K562 (cell line): ENCODE data around the gene DNAJC1. TPM values are rescaled to one million over a fixed set of nuclear protein-coding genes. Genes with fewer than 3 reads are reported as not detected.

Experiments
- ATAC-seq: fragments of 200-7000 bp; cut with Tn5 transposase; 3 replicates; pipeline ENCODE4 v1.9.1; 2020; ENCODE audit warnings: moderate library complexity
- BruUV-seq: library from RNA; stranded (reverse); fragments of 400-500 nt; replicated peaks from 2 replicates; lab custom pipeline; 2021; lab: Mats Ljungman, UMichigan
- CTCF ChIA-PET: fragments of 300-600 bp; formaldehyde crosslinking; extraction: SDS; loops from one replicate; lab custom pipeline; 2021; ENCODE audit warnings: low intra/inter-chr PET ratio; lab: Yijun Ruan, JAX
- POLR2A ChIA-PET: fragments of 300-600, 350-650 bp; sonication (Branson Sonifier 250); formaldehyde crosslinking; extraction: SDS; loops from one replicate; lab custom pipeline; 2021; ENCODE audit warnings: antibody characterized with exemption, inconsistent platforms; lab: Yijun Ruan, JAX
- DNase-seq, 4 experiments: peaks; one replicate each; pipeline versions ENCODE4 v3.0.0 to v3.0.0-alpha.2; 2011 to 2018; ENCODE audit warnings: low spot score in 3 of 4, mixed read lengths in 3 of 4; ENCODE audit errors: extremely low read depth in 1 of 4
- FAIRE-seq: peaks from 2 replicates; lab custom pipeline; 2011; peaks lifted over from hg19 to GRCh38; lab: Jason Lieb, UNC
- H2AFZ ChIP-seq: 2 replicates; pipeline ENCODE4 v1.6.0; 2011; ENCODE audit warnings: low read depth, low read length, control low read depth, inconsistent platforms
- H3K27ac ChIP-seq: fragments of 200-600 bp; 3 replicates; pipeline ENCODE4 v1.8.0; 2011; ENCODE audit warnings: low read depth, mild to moderate bottlenecking, control low read depth, inconsistent platforms, low read length, moderate library complexity, mixed read lengths; ENCODE audit errors: extremely low read depth
- H3K27me3 ChIP-seq, 2 experiments: fragments of 300-600 bp in 1 of 2; 2 replicates in 1 of 2; 3 replicates in 1 of 2; pipeline versions ENCODE4 v1.6.0 to v1.8.0; 2011; ENCODE audit warnings: inconsistent platforms in 2 of 2, low read length in 2 of 2, mild to moderate bottlenecking in 1 of 2, mixed read lengths in 1 of 2, moderate library complexity in 1 of 2; ENCODE audit not compliant: control insufficient read depth in 2 of 2, insufficient read depth in 2 of 2
- H3K36me3 ChIP-seq: fragments of 300-600 bp; 3 replicates; pipeline ENCODE4 v1.8.0; 2011; ENCODE audit warnings: mild to moderate bottlenecking, low read length, inconsistent platforms; ENCODE audit not compliant: control insufficient read depth, insufficient read depth
- H3K4me1 ChIP-seq, 2 experiments: fragments of 200-600 bp in 1 of 2; replicated peaks in 1 of 2; 2 replicates in 1 of 2; 3 replicates in 1 of 2; pipeline versions ENCODE4 v1.5.1 to v1.8.0; 2011; ENCODE audit warnings: inconsistent platforms in 2 of 2, low read length in 2 of 2, mild to moderate bottlenecking in 1 of 2, mixed read lengths in 1 of 2, moderate library complexity in 1 of 2; ENCODE audit not compliant: control insufficient read depth in 2 of 2, insufficient read depth in 2 of 2
- H3K4me2 ChIP-seq: 2 replicates; pipeline ENCODE4 v1.6.1; 2011; ENCODE audit warnings: low read length, control low read depth, inconsistent platforms, mixed read lengths; ENCODE audit not compliant: insufficient read depth
- H3K4me3 ChIP-seq: fragments of 200-600 bp; sonication (generic), shearing (Covaris generic); 2 replicates; pipeline ENCODE4 v1.5.1; 2016; ENCODE audit warnings: control low read depth, inconsistent platforms
- H3K79me2 ChIP-seq: fragments of 200-600 bp; 3 replicates; pipeline ENCODE4 v1.8.0; 2011; ENCODE audit warnings: low read length, inconsistent platforms; ENCODE audit not compliant: control insufficient read depth, insufficient read depth
- H3K9ac ChIP-seq, 2 experiments: 2 replicates each; pipeline versions ENCODE4 v1.6.0 to v1.6.1; 2011; ENCODE audit warnings: low read depth in 2 of 2, low read length in 2 of 2, control low read depth in 1 of 2, inconsistent platforms in 1 of 2, mild to moderate bottlenecking in 1 of 2, mixed read lengths in 1 of 2; ENCODE audit not compliant: insufficient read depth in 1 of 2
- H3K9me1 ChIP-seq: one replicate; pipeline ENCODE4 v1.6.0; 2011; ENCODE audit warnings: inconsistent platforms, mild to moderate bottlenecking, low read length, moderate library complexity; ENCODE audit not compliant: control insufficient read depth, insufficient read depth
- H3K9me3 ChIP-seq: replicated peaks from 2 replicates; pipeline ENCODE4 v1.5.1; 2011; ENCODE audit warnings: low read depth, low read length, inconsistent platforms; ENCODE audit not compliant: control insufficient read depth, insufficient read depth
- H4K20me1 ChIP-seq: replicated peaks from 2 replicates; pipeline ENCODE4 v1.6.1; 2011; ENCODE audit warnings: low read length, inconsistent platforms, mixed read lengths; ENCODE audit not compliant: control insufficient read depth, insufficient read depth
- CREM ChIP-seq: IDR thresholded peaks from 2 replicates; pipeline ENCODE4 v1.6.1; 2014; ENCODE audit warnings: antibody characterized with exemption, low read depth
- ELF2 ChIP-seq: fragments of 250-450 bp; sonication (Bioruptor Pico); IDR thresholded peaks from 2 replicates; pipeline ENCODE4 v1.5.0; 2021; ENCODE audit warnings: mild to moderate bottlenecking
- HCFC1 ChIP-seq: IDR thresholded peaks from 2 replicates; pipeline ENCODE4 v1.6.1; 2012; ENCODE audit warnings: low read depth, low read length, improper control_type of control experiment
- POLR2AphosphoS5 ChIP-seq: IDR thresholded peaks from 2 replicates; pipeline ENCODE4 v1.6.1; 2011; ENCODE audit warnings: mild to moderate bottlenecking, low read depth, low read length, moderate library complexity; ENCODE audit not compliant: control insufficient read depth, insufficient read depth
- SPI1 ChIP-seq: IDR thresholded peaks from 2 replicates; pipeline ENCODE4 v1.6.1; 2011; ENCODE audit warnings: low read depth, low read length, control low read depth, borderline replicate concordance
- SRSF1 ChIP-seq: fragments of 200-400 bp; formaldehyde crosslinking; IDR thresholded peaks from 2 replicates; pipeline ENCODE4 v1.6.1; 2017; ENCODE audit warnings: mild to moderate bottlenecking, low read depth, low read length, moderate library complexity
- ZKSCAN1 ChIP-seq: fragments of 150-350 bp; IDR thresholded peaks from 2 replicates; pipeline ENCODE4 v1.6.1; 2016; ENCODE audit warnings: low read depth, low read length
- ZNF589 ChIP-seq: fragments of 200-800 bp; sonication (Bioruptor generic); IDR thresholded peaks from 2 replicates; pipeline ENCODE4 v1.6.1; 2016; ENCODE audit warnings: low read depth, missing genetic modification characterization, missing compliant biosample characterization
- ZNF644 ChIP-seq: fragments of 200-800 bp; sonication (Bioruptor generic); IDR thresholded peaks from 2 replicates; pipeline ENCODE4 v1.6.1; 2016; ENCODE audit warnings: low read depth, missing genetic modification characterization, missing compliant biosample characterization
- ZNF695 ChIP-seq: fragments of 450-650 bp; formaldehyde crosslinking; IDR thresholded peaks from 2 replicates; pipeline ENCODE4 v1.4.0; 2020; ENCODE audit warnings: mild to moderate bottlenecking, moderate library complexity
- WGBS: fragments of 100-300 bp; shearing (Covaris generic); methylation state at CpG from one replicate; pipeline ENCODE4 v1.1.6; 2016; ENCODE audit warnings: low coverage, mixed read lengths; ENCODE audit not compliant: insufficient coverage; ENCODE audit errors: missing lambda C conversion rate; 5-methylcytosine and 5-hydroxymethylcytosine counted together
- in situ Hi-C: fragments of 300-500 bp; cut with MboI; formaldehyde crosslinking; loops from 4 replicates; pipeline ENCODE4 v1.15.0; 2018; ENCODE audit warnings: inconsistent platforms, mixed read lengths
- intact Hi-C: fragments of 100-400 bp; cut with micrococcal nuclease; formaldehyde crosslinking; loops from 2 replicates; pipeline ENCODE4 v1.14.2; 2022
- polyA plus RNA-seq, 8 experiments: library from polyadenylated mRNA; depleted of rRNA in 4 of 8; stranded (reverse) in 5 of 8; unstranded in 3 of 8; fragments of >200 nt; fragmentation: Nextera tagmentation in 2 of 8; fragmentation: Illumina TruSeq in 1 of 8; extraction: Ambion mirVana in 2 of 8; extraction: Trizol in 1 of 8; gene quantifications; 2 replicates each; pipeline versions ENCODE4 v1.2.1 to v1.2.3, GENCODE V29; 2011 to 2014; ENCODE audit warnings: inconsistent platforms in 1 of 8, missing spikeins in 1 of 8
- total RNA-seq, 7 experiments: library from RNA; depleted of rRNA in 6 of 7; stranded (reverse); fragments of >200 nt in 6 of 7; fragmentation: Illumina TruSeq in 2 of 7; extraction: Trizol in 2 of 7; gene quantifications; 2 replicates each; pipeline versions ENCODE4 v1.2.1 to v1.2.3, GENCODE V29; 2011 to 2021; ENCODE audit warnings: low replicate concordance in 1 of 7
- TF ChIP-seq, protein P1 (sequence below): sonication (generic); formaldehyde crosslinking; IDR thresholded peaks from 2 replicates; pipeline ENCODE4 v1.8.1; 2023; ENCODE audit warnings: mild to moderate bottlenecking, missing genetic modification reagents
- TF ChIP-seq, protein P2 (sequence below): fragments of 450-650 bp; IDR thresholded peaks from 2 replicates; pipeline ENCODE4 v1.6.1; 2017; ENCODE audit warnings: antibody characterized with exemption, mild to moderate bottlenecking

Gene DNAJC1
- total and polyA plus RNA-seq, 9 of the 15 experiments (the other 6 are each of a cell fraction or from before 2014, with no cell fraction given): 5.4 to 77.6 (median 40.3) TPM

DNA sequence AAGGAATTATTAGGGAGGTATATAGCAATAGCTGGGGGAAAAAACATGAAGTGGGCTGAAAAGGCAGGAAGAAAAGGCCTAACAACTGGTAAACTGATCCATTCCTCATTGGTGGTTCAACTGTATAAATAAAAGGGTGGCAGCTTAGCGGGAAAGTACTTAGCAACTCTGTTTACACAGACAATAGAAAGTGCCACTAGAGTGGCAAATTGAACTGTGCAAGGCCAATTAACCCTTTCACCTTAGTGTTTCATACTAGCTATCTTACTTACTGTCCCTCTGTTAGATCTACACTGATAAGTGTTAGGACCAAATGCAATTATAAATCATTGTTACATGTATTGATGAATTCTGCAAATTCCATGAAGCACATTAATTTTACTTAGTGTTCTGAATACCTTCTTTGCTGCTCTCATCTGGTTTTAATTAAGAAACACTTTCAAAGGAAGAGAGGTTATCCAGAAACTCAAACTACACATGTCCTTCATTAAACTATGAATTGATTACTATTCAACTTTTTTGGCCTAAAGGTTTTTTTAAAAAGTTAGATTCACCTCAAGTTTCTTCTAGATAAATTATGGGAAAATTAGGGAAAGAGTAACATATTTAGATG lies 28.0 kb downstream of the DNAJC1 start (continued):
- TF ChIP-seq, protein P1, sequence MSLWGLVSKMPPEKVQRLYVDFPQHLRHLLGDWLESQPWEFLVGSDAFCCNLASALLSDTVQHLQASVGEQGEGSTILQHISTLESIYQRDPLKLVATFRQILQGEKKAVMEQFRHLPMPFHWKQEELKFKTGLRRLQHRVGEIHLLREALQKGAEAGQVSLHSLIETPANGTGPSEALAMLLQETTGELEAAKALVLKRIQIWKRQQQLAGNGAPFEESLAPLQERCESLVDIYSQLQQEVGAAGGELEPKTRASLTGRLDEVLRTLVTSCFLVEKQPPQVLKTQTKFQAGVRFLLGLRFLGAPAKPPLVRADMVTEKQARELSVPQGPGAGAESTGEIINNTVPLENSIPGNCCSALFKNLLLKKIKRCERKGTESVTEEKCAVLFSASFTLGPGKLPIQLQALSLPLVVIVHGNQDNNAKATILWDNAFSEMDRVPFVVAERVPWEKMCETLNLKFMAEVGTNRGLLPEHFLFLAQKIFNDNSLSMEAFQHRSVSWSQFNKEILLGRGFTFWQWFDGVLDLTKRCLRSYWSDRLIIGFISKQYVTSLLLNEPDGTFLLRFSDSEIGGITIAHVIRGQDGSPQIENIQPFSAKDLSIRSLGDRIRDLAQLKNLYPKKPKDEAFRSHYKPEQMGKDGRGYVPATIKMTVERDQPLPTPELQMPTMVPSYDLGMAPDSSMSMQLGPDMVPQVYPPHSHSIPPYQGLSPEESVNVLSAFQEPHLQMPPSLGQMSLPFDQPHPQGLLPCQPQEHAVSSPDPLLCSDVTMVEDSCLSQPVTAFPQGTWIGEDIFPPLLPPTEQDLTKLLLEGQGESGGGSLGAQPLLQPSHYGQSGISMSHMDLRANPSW (CRISPR knock-in tag): no peak
- TF ChIP-seq ELF2 (CRISPR knock-in tag) (no peak), POLR2AphosphoS5 (no peak), HCFC1 (no peak), SRSF1 (no peak), ZNF695 (no peak)

DNA sequence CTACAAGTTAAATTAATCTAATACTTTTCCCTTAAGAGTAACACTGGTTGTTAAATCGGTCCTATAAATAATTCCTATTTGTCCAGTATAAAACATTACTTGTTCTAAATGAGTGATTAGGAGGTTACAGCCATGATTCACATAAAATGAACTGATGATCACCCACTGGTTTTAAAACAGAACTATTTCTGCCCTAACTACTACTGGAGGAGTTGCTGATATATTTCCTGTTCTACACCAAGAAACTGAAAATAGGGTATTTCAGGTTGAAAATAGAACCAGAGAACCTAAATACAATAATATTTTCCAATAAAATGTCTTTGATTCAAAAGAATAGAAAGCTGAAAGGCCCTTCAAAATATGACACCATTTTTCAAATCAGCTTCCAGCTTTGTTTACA lies 30.9 kb downstream of the DNAJC1 start:
- Histone ChIP-seq H3K36me3 (no peaks in the 10 kb centered on the region), H3K9ac (no peak overlapping the region), H3K27ac (no peak overlapping the region), H4K20me1 (no peaks in the 10 kb centered on the region), H3K27me3 (no peaks in the 10 kb centered on the region), H3K4me2 (no peak overlapping the region), H3K9me1 (no peaks in the 10 kb centered on the region), H3K4me1 (0 out of 5 replicates have a peak, but pooled peaks cover 0 to 3% of the 10 kb centered on the region in 2 experiments), H3K9me3 (no peaks in the 10 kb centered on the region), H2AFZ (no peak overlapping the region), H3K4me3 (no peak overlapping the region), H3K79me2 (peaks cover 83% of the 10 kb centered on the region)
- no peak for DNase-seq
- POLR2A ChIA-PET: no interaction called here
- intact Hi-C loops: no loop called here
- WGBS: 38% methylated on average over 1 of the region's 1 CpG
- no peak for ATAC-seq
- no peak for FAIRE-seq
- in situ Hi-C loops: loop anchor here (25.0 kb wide), 1 partner anchor 910 kb away; no protein-coding TSS in a partner anchor
- CTCF ChIA-PET: no interaction called here
- BruUV-seq: no TSS peak
- TF ChIP-seq SRSF1 (no peak), ZNF644 (tag) (no peak), CREM (no peak), SPI1 (no peak), ZKSCAN1 (no peak), ZNF589 (CRISPR knock-in tag) (no peak)
- TF ChIP-seq, protein P2, sequence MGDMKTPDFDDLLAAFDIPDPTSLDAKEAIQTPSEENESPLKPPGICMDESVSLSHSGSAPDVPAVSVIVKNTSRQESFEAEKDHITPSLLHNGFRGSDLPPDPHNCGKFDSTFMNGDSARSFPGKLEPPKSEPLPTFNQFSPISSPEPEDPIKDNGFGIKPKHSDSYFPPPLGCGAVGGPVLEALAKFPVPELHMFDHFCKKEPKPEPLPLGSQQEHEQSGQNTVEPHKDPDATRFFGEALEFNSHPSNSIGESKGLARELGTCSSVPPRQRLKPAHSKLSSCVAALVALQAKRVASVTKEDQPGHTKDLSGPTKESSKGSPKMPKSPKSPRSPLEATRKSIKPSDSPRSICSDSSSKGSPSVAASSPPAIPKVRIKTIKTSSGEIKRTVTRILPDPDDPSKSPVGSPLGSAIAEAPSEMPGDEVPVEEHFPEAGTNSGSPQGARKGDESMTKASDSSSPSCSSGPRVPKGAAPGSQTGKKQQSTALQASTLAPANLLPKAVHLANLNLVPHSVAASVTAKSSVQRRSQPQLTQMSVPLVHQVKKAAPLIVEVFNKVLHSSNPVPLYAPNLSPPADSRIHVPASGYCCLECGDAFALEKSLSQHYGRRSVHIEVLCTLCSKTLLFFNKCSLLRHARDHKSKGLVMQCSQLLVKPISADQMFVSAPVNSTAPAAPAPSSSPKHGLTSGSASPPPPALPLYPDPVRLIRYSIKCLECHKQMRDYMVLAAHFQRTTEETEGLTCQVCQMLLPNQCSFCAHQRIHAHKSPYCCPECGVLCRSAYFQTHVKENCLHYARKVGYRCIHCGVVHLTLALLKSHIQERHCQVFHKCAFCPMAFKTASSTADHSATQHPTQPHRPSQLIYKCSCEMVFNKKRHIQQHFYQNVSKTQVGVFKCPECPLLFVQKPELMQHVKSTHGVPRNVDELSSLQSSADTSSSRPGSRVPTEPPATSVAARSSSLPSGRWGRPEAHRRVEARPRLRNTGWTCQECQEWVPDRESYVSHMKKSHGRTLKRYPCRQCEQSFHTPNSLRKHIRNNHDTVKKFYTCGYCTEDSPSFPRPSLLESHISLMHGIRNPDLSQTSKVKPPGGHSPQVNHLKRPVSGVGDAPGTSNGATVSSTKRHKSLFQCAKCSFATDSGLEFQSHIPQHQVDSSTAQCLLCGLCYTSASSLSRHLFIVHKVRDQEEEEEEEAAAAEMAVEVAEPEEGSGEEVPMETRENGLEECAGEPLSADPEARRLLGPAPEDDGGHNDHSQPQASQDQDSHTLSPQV: no peak
